ENCODE measurements around the gene EML1.

The EML1 gene

GRCh38 chr14:99837822-99838221 is 44.6 kb downstream of the EML1 start:
- CTCF ChIA-PET: interaction anchor here (0.7 to 0.8 kb wide), 3 partner anchors 17 to 77 kb away, joined by 3 to 7 read pairs (median 4); no protein-coding TSS in a partner anchor
- TF ChIP-seq TARDBP (IDR thresholded peaks at IDR 0.05): no peak
- TF ChIP-seq LEF1 (IDR thresholded peaks at IDR 0.05; ENCODE audit: borderline replicate concordance): no peak
- no peak for TF ChIP-seq BHLHE40 (IDR thresholded peaks at IDR 0.05; ENCODE audit: borderline replicate concordance)
- TF ChIP-seq FOXK2 (IDR thresholded peaks at IDR 0.05): no peak
- no peak for TF ChIP-seq L3MBTL2 (conservative IDR thresholded peaks at IDR 0.05)
- TF ChIP-seq HDGF (IDR thresholded peaks at IDR 0.05; ENCODE audit: borderline replicate concordance): no peak
- no peak for TF ChIP-seq SP1 (IDR thresholded peaks at IDR 0.05)
- TF ChIP-seq CTBP1 (IDR thresholded peaks at IDR 0.05; ENCODE audit: borderline replicate concordance): no peak
- no peak for TF ChIP-seq SUZ12 (IDR thresholded peaks at IDR 0.05)
- TF ChIP-seq NFRKB (IDR thresholded peaks at IDR 0.05): no peak
- TF ChIP-seq ELF4 (IDR thresholded peaks at IDR 0.05): no peak
- no peak for TF ChIP-seq FOXA1 (IDR thresholded peaks at IDR 0.05)
- TF ChIP-seq ZNF384 (IDR thresholded peaks at IDR 0.05): no peak
- TF ChIP-seq FOXM1 (IDR thresholded peaks at IDR 0.05; ENCODE audit: borderline replicate concordance): no peak
- no peak for TF ChIP-seq ARNT (IDR thresholded peaks at IDR 0.05)
- TF ChIP-seq, protein P1, sequence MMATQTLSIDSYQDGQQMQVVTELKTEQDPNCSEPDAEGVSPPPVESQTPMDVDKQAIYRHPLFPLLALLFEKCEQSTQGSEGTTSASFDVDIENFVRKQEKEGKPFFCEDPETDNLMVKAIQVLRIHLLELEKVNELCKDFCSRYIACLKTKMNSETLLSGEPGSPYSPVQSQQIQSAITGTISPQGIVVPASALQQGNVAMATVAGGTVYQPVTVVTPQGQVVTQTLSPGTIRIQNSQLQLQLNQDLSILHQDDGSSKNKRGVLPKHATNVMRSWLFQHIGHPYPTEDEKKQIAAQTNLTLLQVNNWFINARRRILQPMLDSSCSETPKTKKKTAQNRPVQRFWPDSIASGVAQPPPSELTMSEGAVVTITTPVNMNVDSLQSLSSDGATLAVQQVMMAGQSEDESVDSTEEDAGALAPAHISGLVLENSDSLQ (IDR thresholded peaks at IDR 0.05): no peak
- DNase-seq (ENCODE audit: extremely low spot score): no peak
- POLR2A ChIA-PET: no interaction called here

- CTCF ChIA-PET: interaction anchor here (0.7 to 0.8 kb wide), 3 partner anchors 31 to 76 kb away, joined by 3 to 7 read pairs (median 4); no protein-coding TSS in a partner anchor
- no peak for DNase-seq (ENCODE audit: extremely low spot score)
- POLR2A ChIA-PET: no interaction called here
- TF ChIP-seq SP1 (IDR thresholded peaks at IDR 0.05): no peak
- no peak for TF ChIP-seq TARDBP (IDR thresholded peaks at IDR 0.05)
- TF ChIP-seq, protein P1 (IDR thresholded peaks at IDR 0.05): no peak
- no peak for TF ChIP-seq FOXA1 (IDR thresholded peaks at IDR 0.05)
- TF ChIP-seq ZNF384 (IDR thresholded peaks at IDR 0.05): no peak
- no peak for TF ChIP-seq L3MBTL2 (conservative IDR thresholded peaks at IDR 0.05)
- TF ChIP-seq SUZ12 (IDR thresholded peaks at IDR 0.05): no peak
- TF ChIP-seq ELF4 (IDR thresholded peaks at IDR 0.05): no peak
- TF ChIP-seq NFRKB (IDR thresholded peaks at IDR 0.05): no peak
- TF ChIP-seq FOXM1 (IDR thresholded peaks at IDR 0.05; ENCODE audit: borderline replicate concordance): no peak
- TF ChIP-seq CTBP1 (IDR thresholded peaks at IDR 0.05; ENCODE audit: borderline replicate concordance): no peak
- no peak for TF ChIP-seq BHLHE40 (IDR thresholded peaks at IDR 0.05; ENCODE audit: borderline replicate concordance)
- no peak for TF ChIP-seq LEF1 (IDR thresholded peaks at IDR 0.05; ENCODE audit: borderline replicate concordance)
- no peak for TF ChIP-seq FOXK2 (IDR thresholded peaks at IDR 0.05)
Observed at GRCh38 chr14:99838639-99839134, 45.5 kb downstream of the EML1 start.

DNA sequence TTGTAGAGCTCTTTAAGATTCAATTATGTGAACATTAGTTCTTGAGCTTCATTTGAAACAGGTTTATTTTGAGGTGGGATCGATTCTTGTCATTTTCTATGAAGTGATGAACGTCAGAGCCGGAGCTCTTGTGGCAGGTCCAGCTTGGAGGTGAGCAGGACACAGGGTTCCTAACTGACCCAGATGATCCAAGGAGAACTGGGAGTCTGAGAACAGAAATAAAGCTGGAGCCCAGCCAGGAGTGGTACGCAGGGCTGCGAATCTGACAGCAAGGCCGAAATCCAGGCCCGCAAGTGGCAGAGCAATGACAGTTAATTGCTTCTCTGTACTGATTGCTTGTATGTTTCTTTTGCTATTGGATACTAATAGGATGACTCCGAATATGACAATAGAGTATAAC is 46.5 kb downstream of the EML1 start:
- TF ChIP-seq FOXK2 (IDR thresholded peaks at IDR 0.05) (no peak), L3MBTL2 (conservative IDR thresholded peaks at IDR 0.05) (no peak), SUZ12 (IDR thresholded peaks at IDR 0.05) (no peak), ZNF384 (IDR thresholded peaks at IDR 0.05) (no peak), LEF1 (IDR thresholded peaks at IDR 0.05; ENCODE audit: borderline replicate concordance) (no peak), HDGF (IDR thresholded peaks at IDR 0.05; ENCODE audit: borderline replicate concordance) (no peak), BHLHE40 (IDR thresholded peaks at IDR 0.05; ENCODE audit: borderline replicate concordance) (no peak), TARDBP (IDR thresholded peaks at IDR 0.05) (no peak), ARNT (IDR thresholded peaks at IDR 0.05) (no peak), ELF4 (IDR thresholded peaks at IDR 0.05) (no peak), SP1 (IDR thresholded peaks at IDR 0.05) (no peak), FOXA1 (IDR thresholded peaks at IDR 0.05) (no peak), NFRKB (IDR thresholded peaks at IDR 0.05) (no peak), CTBP1 (IDR thresholded peaks at IDR 0.05; ENCODE audit: borderline replicate concordance) (no peak), FOXM1 (IDR thresholded peaks at IDR 0.05; ENCODE audit: borderline replicate concordance) (no peak)
- ChIA-PET POLR2A (no interaction called here), CTCF (no interaction called here)
- no peak for DNase-seq (ENCODE audit: extremely low spot score)

DNA sequence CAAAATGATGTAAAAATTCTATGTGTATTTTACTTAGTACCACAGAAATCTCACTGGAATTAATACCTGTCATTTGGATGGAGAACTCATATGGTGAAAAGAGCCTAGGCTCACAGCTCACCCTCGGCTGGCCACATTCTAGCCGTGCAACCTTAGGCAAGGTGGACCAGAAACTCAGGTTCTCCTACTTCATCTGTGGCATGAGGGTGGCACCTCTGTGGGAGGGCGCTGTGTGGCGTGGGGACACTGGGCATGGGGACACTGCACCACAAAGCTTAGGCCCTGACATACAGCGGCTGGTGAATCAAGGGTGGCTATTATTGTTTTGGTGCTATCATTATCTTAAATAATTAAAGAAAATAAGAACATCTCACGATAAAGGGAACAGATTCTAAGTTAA is 47.1 kb downstream of the EML1 start:
- TF ChIP-seq CTBP1 (IDR thresholded peaks at IDR 0.05; ENCODE audit: borderline replicate concordance) (no peak), SUZ12 (IDR thresholded peaks at IDR 0.05) (no peak), NFRKB (IDR thresholded peaks at IDR 0.05) (no peak), TARDBP (IDR thresholded peaks at IDR 0.05) (no peak), ZNF384 (IDR thresholded peaks at IDR 0.05) (no peak), FOXA1 (IDR thresholded peaks at IDR 0.05) (no peak), ELF4 (IDR thresholded peaks at IDR 0.05) (no peak), FOXM1 (IDR thresholded peaks at IDR 0.05; ENCODE audit: borderline replicate concordance) (no peak), FOXK2 (IDR thresholded peaks at IDR 0.05) (no peak), BHLHE40 (IDR thresholded peaks at IDR 0.05; ENCODE audit: borderline replicate concordance) (no peak), HDGF (IDR thresholded peaks at IDR 0.05; ENCODE audit: borderline replicate concordance) (no peak), LEF1 (IDR thresholded peaks at IDR 0.05; ENCODE audit: borderline replicate concordance) (no peak), ARNT (IDR thresholded peaks at IDR 0.05) (no peak), L3MBTL2 (conservative IDR thresholded peaks at IDR 0.05) (no peak), SP1 (IDR thresholded peaks at IDR 0.05) (no peak)
- TF ChIP-seq, protein P1 (IDR thresholded peaks at IDR 0.05): no peak
- ChIA-PET CTCF (no interaction called here), POLR2A (no interaction called here)
- no peak for DNase-seq (ENCODE audit: extremely low spot score)

GRCh38 chr14:99840774-99841305 is 47.6 kb downstream of the EML1 start:
- POLR2A ChIA-PET: no interaction called here
- CTCF ChIA-PET: no interaction called here
- TF ChIP-seq ZNF384 (IDR thresholded peaks at IDR 0.05): no peak
- TF ChIP-seq L3MBTL2 (conservative IDR thresholded peaks at IDR 0.05): no peak
- TF ChIP-seq CTBP1 (IDR thresholded peaks at IDR 0.05; ENCODE audit: borderline replicate concordance): no peak
- no peak for TF ChIP-seq ARNT (IDR thresholded peaks at IDR 0.05)
- TF ChIP-seq SP1 (IDR thresholded peaks at IDR 0.05): no peak
- TF ChIP-seq TARDBP (IDR thresholded peaks at IDR 0.05): no peak
- no peak for TF ChIP-seq FOXK2 (IDR thresholded peaks at IDR 0.05)
- TF ChIP-seq NFRKB (IDR thresholded peaks at IDR 0.05): no peak
- no peak for TF ChIP-seq ELF4 (IDR thresholded peaks at IDR 0.05)
- TF ChIP-seq, protein P1 (IDR thresholded peaks at IDR 0.05): no peak
- no peak for TF ChIP-seq SUZ12 (IDR thresholded peaks at IDR 0.05)
- TF ChIP-seq FOXA1 (IDR thresholded peaks at IDR 0.05): no peak
- TF ChIP-seq FOXM1 (IDR thresholded peaks at IDR 0.05; ENCODE audit: borderline replicate concordance): no peak
- no peak for TF ChIP-seq HDGF (IDR thresholded peaks at IDR 0.05; ENCODE audit: borderline replicate concordance)
- no peak for TF ChIP-seq LEF1 (IDR thresholded peaks at IDR 0.05; ENCODE audit: borderline replicate concordance)
- no peak for TF ChIP-seq BHLHE40 (IDR thresholded peaks at IDR 0.05; ENCODE audit: borderline replicate concordance)
- DNase-seq (ENCODE audit: extremely low spot score): no peak

Measured in HEK293T (cell line).